Measurements from ENCODE around the gene RAB35. TPM values are rescaled to one million over a fixed set of nuclear protein-coding genes. Genes with fewer than 3 reads are reported as not detected.

Gene RAB35
- total RNA-seq, 2 experiments from 2014 or later = 78.5 to 84.0 TPM

DNA sequence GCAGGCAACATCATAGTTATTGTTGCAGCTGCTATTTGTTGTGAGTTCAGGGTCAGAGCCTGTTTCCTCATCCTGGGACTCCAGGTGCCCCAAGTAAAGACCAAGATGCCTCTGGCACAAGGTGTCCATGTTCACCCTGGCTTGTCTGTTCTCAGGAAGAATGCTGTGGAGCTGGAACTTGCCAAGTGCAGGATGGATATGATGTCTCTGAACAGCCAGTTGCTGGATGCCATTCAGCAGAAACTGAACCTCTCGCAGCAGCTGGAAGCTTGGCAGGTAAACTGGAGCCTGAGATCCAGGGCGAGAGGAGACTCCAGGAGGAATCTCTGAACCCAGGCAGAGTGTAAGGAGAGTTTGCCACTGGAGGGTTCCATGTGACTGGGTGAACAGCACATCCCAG is 26.8 kb downstream of the RAB35 start:
- Mint-ChIP-seq H3K4me3 (no peak overlapping the region), H3K36me3 (ENCODE audit: low read depth) (peaks cover 44% of the 10 kb centered on the region), H3K4me1 (peaks cover 40% of the 10 kb centered on the region), H3K27ac (no peak overlapping the region), H3K27me3 (no peaks in the 10 kb centered on the region), H3K9me3 (no peaks in the 10 kb centered on the region)
- no peak for DNase-seq
- ChIA-PET CTCF (no interaction called here), POLR2A (interaction anchor here (0.6 to 2.5 kb wide), 5 partner anchors 11 to 334 kb away, joined by 3 to 19 read pairs (median 5); partner anchors contain the start of genes BICDL1 and RAB35)

DNA sequence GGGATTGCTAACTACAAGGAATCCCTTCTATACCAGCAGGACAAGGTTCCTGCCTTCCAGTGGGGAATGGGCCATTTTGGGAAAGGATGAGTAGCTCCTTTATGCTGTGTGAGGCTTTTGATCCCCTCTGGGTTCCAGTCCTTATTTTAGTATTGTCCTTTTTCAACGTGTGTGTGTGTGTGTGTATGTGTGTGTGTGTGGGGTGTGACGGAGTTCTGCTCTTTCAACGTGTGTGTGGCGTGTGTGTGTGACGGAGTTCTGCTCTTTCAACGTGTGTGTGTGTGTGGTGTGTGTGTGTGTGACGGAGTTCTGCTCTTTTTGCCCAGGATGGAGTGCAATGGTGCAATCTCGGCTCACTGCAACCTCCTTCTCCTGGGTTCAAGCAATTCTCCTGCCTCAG is 27.4 kb downstream of the RAB35 start:
- Mint-ChIP-seq H3K9me3 (no peaks in the 10 kb centered on the region), H3K4me1 (peaks cover 46% of the 10 kb centered on the region), H3K27ac (no peak overlapping the region), H3K36me3 (ENCODE audit: low read depth) (peaks cover 48% of the 10 kb centered on the region), H3K27me3 (no peaks in the 10 kb centered on the region), H3K4me3 (no peak overlapping the region)
- DNase-seq = no peak
- ChIA-PET CTCF (no interaction called here), POLR2A (interaction anchor here (1.5 kb wide), 1 partner anchor 100 kb away, joined by 5 read pairs; the partner anchor contains the start of gene BICDL1)

DNA sequence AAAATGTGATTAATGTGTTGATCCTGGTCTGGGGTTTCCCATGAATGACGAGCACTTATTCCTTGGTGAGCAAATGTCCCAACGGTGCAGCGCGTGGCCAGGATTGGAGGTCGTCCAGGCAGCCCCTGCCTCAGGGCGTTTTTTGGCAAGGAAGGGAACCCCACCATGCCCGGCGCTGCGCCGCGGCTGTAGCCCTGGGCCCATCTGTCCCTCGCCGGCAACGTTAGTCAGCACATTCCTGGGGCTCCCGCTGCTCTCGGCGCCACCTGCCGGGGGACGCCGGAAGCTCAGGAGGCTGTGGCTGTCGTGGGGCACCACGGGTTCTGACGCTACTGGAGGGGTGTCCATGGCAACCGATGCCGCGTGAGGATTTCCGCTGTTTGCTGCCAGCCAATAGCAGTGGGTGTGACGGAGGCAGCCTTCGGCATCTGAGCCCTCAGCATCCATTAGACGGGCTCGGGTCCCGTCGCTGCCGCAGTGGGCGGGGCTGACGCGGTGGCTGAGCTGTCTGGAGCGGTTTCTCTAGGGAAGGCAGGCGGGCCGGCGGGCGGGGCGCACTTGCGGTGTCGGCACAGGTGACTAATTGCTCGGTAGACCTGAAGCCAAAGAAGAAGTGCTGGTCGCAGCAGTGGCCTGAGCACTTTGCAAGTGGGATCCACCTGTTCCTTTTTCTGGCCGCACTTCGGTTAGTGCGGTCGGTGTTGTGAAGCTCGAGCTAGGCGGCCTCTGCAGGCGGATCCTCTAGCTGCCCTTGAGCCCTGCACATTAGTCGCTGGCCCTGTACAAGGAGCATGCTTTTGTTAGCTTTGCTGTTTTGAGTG is 29.5 kb downstream of the RAB35 start:
- ChIA-PET POLR2A (interaction anchor here (1.0 to 2.2 kb wide), 16 partner anchors 10 to 205 kb away, joined by 3 to 37 read pairs (median 6); partner anchors contain the start of genes BICDL1, RAB35, RNU4-2 and RPLP0), CTCF (interaction anchor here (0.8 to 1.9 kb wide), 29 partner anchors 8 to 185 kb away, joined by 3 to 34 read pairs (median 4); partner anchors contain the start of genes BICDL1, PXN, RAB35 and RPLP0)
- peaks cover 47% of the 10 kb centered on the region for H3K4me1 Mint-ChIP-seq
- H3K27ac Mint-ChIP-seq = peak overlapping the region; percentile 83
- H3K27me3 Mint-ChIP-seq = no peaks in the 10 kb centered on the region
- peak; percentile 100 for DNase-seq
- H3K36me3 Mint-ChIP-seq (ENCODE audit: low read depth) = peaks cover 44% of the 10 kb centered on the region
- H3K9me3 Mint-ChIP-seq = no peaks in the 10 kb centered on the region
- peak overlapping the region; percentile 67 for H3K4me3 Mint-ChIP-seq

DNA sequence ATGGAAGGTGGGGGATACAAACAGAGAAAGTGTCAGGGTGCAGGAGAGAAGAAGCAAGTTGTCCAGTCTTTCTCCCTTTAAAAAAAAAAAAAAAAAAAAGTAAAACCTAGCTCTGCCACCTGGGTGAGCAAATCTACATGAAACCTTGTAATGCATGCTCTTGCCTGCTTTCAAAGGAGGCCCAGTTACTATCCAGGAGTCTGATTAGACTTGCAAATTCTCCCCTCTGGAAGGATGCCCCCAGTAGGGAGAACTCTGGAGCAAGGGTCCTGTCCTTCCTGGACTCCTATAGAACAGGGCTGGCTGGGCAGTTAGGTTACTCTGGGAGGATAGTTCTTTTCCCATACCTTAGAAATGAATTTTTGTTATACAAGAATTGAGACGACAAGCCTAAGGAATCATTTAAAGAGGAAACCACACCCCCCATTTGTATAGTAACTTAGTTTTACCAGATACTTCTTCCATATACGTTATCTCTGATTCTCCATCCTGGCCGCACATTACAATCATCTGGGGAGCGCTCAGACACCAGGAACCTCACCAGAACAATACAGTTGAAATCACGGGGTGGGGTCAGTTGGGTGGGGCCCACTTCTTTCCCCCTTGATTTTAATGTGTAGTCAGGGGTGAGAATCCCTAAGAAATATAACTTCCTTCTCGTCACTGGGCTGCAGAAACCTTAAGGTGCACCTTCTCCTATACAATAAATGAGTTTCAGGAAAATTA is 30.5 kb downstream of the RAB35 start:
- peak overlapping the region; percentile 29 for H3K27ac Mint-ChIP-seq
- H3K27me3 Mint-ChIP-seq = no peaks in the 10 kb centered on the region
- ChIA-PET POLR2A (interaction anchor here (0.9 to 2.2 kb wide), 12 partner anchors 13 to 206 kb away, joined by 3 to 37 read pairs (median 8); partner anchors contain the start of genes BICDL1, RAB35, RNU4-2 and RPLP0), CTCF (interaction anchor here (0.6 to 1.9 kb wide), 17 partner anchors 15 to 495 kb away, joined by 3 to 34 read pairs (median 6); partner anchors contain the start of genes BICDL1, POP5, RAB35 and RPLP0)
- H3K4me3 Mint-ChIP-seq = peak overlapping the region; percentile 67
- no peak for DNase-seq
- H3K36me3 Mint-ChIP-seq (ENCODE audit: low read depth) = peaks cover 44% of the 10 kb centered on the region
- H3K9me3 Mint-ChIP-seq = no peaks in the 10 kb centered on the region
- H3K4me1 Mint-ChIP-seq = peaks cover 47% of the 10 kb centered on the region

DNA sequence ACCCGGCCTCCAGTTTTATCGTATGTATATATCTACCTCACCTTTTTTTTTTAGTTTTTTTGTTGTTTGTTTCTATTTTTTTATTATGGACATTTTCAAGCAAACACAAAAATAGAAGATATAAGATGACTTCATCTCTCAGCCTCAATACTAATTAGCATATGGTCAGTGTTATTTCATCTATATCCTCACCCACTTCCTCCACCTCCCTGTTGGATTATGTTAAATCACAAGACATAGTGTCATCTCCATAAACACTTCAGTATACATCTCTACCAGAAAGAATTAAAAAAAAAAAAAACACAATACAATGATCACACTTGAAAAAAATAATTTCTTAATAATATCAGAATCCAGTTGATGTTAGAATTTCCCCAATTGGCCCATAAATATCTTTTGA is 34.9 kb downstream of the RAB35 start:
- Mint-ChIP-seq H3K27me3 (no peaks in the 10 kb centered on the region), H3K9me3 (no peaks in the 10 kb centered on the region), H3K4me1 (peaks cover 33% of the 10 kb centered on the region), H3K4me3 (no peak overlapping the region), H3K36me3 (ENCODE audit: low read depth) (peaks cover 27% of the 10 kb centered on the region), H3K27ac (no peak overlapping the region)
- ChIA-PET POLR2A (interaction anchor here (1.7 kb wide), 1 partner anchor 119 kb away, joined by 5 read pairs; the partner anchor contains the start of gene RPLP0), CTCF (interaction anchor here (0.7 kb wide), 1 partner anchor 86 kb away, joined by 4 read pairs; no protein-coding TSS in a partner anchor)
- no peak for DNase-seq

DNA sequence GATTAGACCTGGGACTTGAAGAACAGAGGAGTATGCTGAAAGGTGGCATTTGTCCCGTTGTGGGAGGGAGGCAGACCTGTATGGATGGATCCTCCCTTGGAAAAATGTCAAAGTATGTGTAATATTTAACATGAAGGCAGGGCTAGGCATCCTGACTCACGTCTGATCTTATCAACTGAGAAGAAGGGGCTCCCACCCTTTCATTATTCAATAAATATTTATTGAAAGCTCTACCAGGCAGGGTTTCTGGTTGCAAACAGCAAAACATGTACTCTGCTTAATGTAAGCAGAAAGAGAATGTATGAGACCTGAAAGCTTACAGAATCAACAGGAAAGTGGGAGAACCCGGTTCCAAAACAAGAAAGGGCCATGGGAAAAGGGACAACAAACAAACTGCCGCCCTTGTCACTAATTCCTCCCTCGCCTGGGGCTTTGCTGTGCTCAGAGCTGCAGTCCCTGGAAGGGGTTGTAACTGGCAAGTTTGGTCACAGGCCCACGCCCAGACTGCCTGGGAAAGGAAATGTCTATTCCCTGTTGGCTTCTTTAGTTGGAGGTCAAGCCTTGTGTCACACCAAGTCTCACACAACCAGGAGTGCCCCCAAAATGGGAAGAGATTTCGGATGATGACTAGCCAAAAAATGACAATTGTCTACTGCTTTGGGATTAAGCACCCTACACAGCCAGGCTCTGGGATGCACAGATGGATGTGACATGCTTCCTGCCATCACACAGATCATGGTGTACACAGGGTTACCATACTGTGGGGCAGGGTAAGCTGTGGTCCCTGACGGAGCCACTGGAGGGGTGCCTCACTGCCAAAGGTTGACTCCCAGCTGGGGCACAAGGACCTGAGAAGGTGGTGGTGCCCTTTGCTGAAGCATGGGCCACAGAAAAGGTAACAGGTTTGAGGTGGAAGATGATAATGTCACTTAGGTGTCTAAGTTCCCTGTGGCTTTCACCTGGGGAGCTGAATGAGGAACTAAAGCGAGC is 36.8 kb downstream of the RAB35 start:
- ChIA-PET POLR2A (interaction anchor here (0.6 to 1.7 kb wide), 4 partner anchors 9 to 121 kb away, joined by 3 to 5 read pairs (median 4); partner anchors contain the start of gene RPLP0), CTCF (interaction anchor here (0.6 kb wide), 1 partner anchor 359 kb away, joined by 3 read pairs; no protein-coding TSS in a partner anchor)
- Mint-ChIP-seq H3K4me3 (no peak overlapping the region), H3K36me3 (ENCODE audit: low read depth) (peaks cover 17% of the 10 kb centered on the region), H3K27me3 (no peaks in the 10 kb centered on the region), H3K9me3 (no peaks in the 10 kb centered on the region), H3K27ac (peak overlapping the region; percentile 56), H3K4me1 (peaks cover 20% of the 10 kb centered on the region)
- DNase-seq = no peak

DNA sequence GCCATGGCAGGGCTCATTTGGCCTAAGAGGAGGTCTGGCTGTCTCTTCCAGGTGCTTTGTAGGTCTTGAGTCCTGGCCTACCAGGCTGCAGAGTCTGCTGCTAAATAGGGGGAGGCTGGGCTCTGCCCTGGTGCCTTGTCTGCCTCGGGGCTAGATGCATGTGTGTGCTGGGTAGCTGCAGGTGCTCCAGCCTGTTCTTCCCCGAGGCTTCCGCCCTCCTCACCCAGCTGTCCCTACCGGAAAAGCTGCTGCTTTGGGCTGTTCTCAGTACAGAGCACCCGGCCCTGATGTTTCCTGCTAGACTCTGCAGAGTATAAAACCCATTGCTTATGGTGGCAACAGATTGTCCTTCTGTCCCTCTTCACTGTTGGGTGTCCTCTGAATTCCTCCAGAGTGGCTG is 37.7 kb downstream of the RAB35 start:
- H3K4me1 Mint-ChIP-seq = peaks cover 20% of the 10 kb centered on the region
- H3K27ac Mint-ChIP-seq = peak overlapping the region; percentile 56
- ChIA-PET POLR2A (interaction anchor here (1.5 kb wide), 1 partner anchor 9 kb away, joined by 4 read pairs; no protein-coding TSS in a partner anchor), CTCF (interaction anchor here (0.6 to 1.0 kb wide), 2 partner anchors 8 to 360 kb away, joined by 3 to 8 read pairs; no protein-coding TSS in a partner anchor)
- H3K4me3 Mint-ChIP-seq = no peak overlapping the region
- no peaks in the 10 kb centered on the region for H3K9me3 Mint-ChIP-seq
- no peaks in the 10 kb centered on the region for H3K27me3 Mint-ChIP-seq
- peaks cover 16% of the 10 kb centered on the region for H3K36me3 Mint-ChIP-seq (ENCODE audit: low read depth)
- no peak for DNase-seq

DNA sequence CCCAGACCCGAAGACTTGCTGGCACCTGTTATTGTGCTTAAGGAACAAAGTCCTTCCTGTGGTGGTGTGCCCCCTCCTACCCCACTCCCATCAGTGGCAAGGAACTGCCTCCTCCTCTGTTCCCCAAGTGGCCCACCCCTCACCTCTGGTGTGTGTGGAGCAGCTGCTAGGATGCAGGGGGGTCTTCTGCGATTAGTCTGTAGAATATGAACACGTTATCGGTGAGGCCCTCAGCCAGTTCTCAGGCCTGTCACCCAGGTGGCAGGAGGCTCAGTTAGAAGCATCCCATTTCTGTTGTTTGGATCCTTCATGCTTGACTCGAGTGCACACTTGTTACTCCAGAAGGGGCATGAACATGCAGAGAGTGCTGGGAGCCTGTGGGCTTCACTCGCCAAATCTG is 39.3 kb downstream of the RAB35 start:
- no peak overlapping the region for H3K27ac Mint-ChIP-seq
- peaks cover 20% of the 10 kb centered on the region for H3K4me1 Mint-ChIP-seq

DNA sequence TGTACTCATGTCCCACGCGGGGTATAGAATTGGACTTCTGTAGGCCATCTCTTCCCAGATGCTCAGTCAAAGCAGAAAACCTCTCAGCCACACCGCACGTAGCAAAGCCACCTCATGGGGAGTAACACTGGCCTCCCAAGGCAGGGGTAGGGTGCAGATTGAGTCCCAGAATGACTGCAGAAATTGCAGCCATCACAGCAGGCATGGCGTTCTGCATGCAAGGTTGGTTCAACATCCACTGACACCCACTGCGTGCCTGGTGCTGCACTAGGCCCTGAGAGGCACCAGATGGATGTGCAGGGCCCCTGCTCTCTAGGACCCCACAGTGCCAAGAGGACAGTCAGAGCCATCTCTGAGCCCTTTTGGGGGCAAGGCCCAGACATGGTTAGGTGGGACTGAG is 39.9 kb downstream of the RAB35 start:
- Mint-ChIP-seq H3K4me3 (no peak overlapping the region), H3K27ac (no peak overlapping the region), H3K36me3 (ENCODE audit: low read depth) (peaks cover 32% of the 10 kb centered on the region), H3K9me3 (no peaks in the 10 kb centered on the region), H3K27me3 (no peaks in the 10 kb centered on the region), H3K4me1 (peaks cover 20% of the 10 kb centered on the region)
- ChIA-PET POLR2A (no interaction called here), CTCF (no interaction called here)
- no peak for DNase-seq

More for the DNA sequence above, 39.3 kb downstream of the RAB35 start:
- H3K4me3 Mint-ChIP-seq = no peak overlapping the region
- DNase-seq = no peak
- peaks cover 29% of the 10 kb centered on the region for H3K36me3 Mint-ChIP-seq (ENCODE audit: low read depth)
- H3K9me3 Mint-ChIP-seq = no peaks in the 10 kb centered on the region
- ChIA-PET POLR2A (no interaction called here), CTCF (no interaction called here)
- no peaks in the 10 kb centered on the region for H3K27me3 Mint-ChIP-seq

DNA sequence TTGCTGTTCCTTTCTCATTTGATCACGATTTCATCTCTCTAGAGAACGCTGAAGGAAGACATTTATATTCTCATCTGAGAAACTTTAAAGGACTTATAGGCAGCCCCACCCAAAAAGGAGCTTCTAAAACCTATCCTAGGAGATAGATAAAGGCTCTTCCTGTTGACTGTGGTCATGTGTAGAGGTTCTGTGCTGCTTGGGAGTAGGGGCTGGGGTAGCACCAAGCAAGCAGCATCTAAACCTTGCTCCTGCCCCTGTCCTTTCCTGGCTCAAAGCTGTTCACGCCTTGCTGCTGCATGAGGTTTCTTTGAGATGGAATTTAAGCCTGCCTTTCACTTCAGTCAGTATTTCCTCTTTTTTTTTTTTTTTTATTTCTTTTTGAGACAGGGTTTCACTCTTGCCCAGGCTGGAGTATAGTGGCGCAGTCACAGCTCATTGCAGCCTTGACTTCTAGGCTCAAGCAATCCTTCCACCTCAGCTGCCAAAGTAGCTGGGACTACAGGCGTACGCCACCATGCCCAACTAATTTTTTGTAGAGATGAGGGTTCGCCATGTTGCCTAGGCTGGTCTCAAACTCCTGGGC is 41.4 kb downstream of the RAB35 start:
- ChIA-PET CTCF (interaction anchor here (1.0 kb wide), 1 partner anchor 12 kb away, joined by 3 read pairs; no protein-coding TSS in a partner anchor), POLR2A (interaction anchor here (0.7 kb wide), 1 partner anchor 61 kb away, joined by 3 read pairs; no protein-coding TSS in a partner anchor)
- Mint-ChIP-seq H3K9me3 (no peaks in the 10 kb centered on the region), H3K27ac (peak overlapping the region; percentile 66), H3K4me3 (no peak overlapping the region), H3K27me3 (no peaks in the 10 kb centered on the region), H3K4me1 (peaks cover 20% of the 10 kb centered on the region), H3K36me3 (ENCODE audit: low read depth) (peaks cover 33% of the 10 kb centered on the region)
- DNase-seq = no peak

DNA sequence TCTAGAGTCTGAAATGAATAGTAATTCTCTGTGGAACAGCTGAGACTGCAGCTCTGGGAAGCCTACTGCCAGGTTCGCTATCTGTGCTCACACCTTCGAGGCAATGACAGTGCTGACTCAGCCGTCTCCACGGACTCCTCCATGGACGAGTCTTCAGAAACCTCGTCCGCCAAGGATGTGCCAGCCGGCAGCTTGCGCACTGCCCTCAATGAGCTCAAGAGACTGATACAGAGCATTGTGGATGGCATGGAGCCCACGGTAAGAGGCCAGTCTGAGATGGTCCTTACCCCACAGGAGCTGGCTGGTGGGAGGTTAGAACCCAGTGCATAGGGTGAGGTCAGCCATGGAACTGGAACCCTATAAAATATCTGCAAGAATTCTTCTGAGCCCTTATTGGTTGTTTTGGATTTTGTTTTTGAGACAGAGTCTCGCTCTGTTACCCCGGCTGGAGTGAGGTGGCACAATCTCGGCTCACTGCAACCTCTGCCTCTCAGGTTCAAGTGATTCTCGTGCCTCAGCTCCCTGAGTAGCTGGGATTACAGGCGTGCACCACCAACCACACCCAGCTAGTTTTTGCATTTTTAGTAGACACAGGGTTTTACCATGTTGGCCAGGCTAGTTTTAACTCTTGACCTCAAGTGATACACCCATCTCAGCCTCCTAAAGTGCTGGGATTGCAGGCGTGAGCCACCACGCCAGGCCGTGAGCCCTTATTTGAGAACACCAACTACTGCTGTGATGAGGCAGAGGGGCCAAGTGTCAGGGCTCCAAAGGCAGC is 43.9 kb downstream of the RAB35 start:
- Mint-ChIP-seq H3K4me3 (no peak overlapping the region), H3K27me3 (no peaks in the 10 kb centered on the region), H3K9me3 (no peaks in the 10 kb centered on the region), H3K27ac (no peak overlapping the region), H3K36me3 (ENCODE audit: low read depth) (peaks cover 29% of the 10 kb centered on the region), H3K4me1 (peaks cover 13% of the 10 kb centered on the region)
- CTCF ChIA-PET = interaction anchor here (1.2 to 2.1 kb wide), 2 partner anchors 10 to 14 kb away, joined by 4 to 6 read pairs; no protein-coding TSS in a partner anchor
- POLR2A ChIA-PET = interaction anchor here (1.2 to 1.8 kb wide), 2 partner anchors 14 to 44 kb away, joined by 5 to 6 read pairs; partner anchors contain the start of gene RAB35
- no peak for DNase-seq
